DND-41 (cell line): Measurements from ENCODE around the gene WNT10A.

ENCODE experiments used
- EZH2 ChIP-seq: IDR thresholded peaks from 3 replicates; pipeline ENCODE4 v1.6.1; 2012; ENCODE audit warnings: borderline replicate concordance, low read depth, mild to moderate bottlenecking, moderate library complexity, low read length, inconsistent platforms; ENCODE audit not compliant: severe bottlenecking
- TF ChIP-seq, protein P1 (sequence below): IDR thresholded peaks from 2 replicates; pipeline ENCODE4 v1.5.1; 2012; ENCODE audit warnings: borderline replicate concordance, low read length, moderate library complexity, mild to moderate bottlenecking; ENCODE audit not compliant: poor library complexity, severe bottlenecking; ENCODE audit errors: extremely low read depth

DNA sequence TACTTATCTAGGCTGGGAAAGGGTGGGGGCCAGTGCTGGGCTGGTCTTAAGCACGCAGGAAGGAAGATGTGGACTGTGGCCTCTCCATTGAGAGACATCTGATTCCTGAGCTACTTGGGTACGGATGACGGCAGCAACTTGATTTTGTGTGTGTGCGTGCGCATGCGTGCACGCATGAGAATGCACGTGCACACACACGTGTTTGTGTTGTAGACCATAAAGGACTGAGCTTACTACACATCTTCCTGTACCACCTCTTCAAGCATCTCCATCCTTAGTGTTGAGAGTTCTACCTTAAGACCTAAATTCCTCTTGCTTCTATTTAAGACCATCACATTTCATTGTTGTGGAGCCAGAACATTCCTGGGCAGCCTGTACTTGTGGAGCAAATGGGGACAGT lies 11.6 kb upstream of the WNT10A start:
- no peak for TF ChIP-seq EZH2
- TF ChIP-seq, protein P1, sequence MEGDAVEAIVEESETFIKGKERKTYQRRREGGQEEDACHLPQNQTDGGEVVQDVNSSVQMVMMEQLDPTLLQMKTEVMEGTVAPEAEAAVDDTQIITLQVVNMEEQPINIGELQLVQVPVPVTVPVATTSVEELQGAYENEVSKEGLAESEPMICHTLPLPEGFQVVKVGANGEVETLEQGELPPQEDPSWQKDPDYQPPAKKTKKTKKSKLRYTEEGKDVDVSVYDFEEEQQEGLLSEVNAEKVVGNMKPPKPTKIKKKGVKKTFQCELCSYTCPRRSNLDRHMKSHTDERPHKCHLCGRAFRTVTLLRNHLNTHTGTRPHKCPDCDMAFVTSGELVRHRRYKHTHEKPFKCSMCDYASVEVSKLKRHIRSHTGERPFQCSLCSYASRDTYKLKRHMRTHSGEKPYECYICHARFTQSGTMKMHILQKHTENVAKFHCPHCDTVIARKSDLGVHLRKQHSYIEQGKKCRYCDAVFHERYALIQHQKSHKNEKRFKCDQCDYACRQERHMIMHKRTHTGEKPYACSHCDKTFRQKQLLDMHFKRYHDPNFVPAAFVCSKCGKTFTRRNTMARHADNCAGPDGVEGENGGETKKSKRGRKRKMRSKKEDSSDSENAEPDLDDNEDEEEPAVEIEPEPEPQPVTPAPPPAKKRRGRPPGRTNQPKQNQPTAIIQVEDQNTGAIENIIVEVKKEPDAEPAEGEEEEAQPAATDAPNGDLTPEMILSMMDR, result no peak
